HFFc6 (cell line): ENCODE data around the gene SOHLH2. TPM values are rescaled to one million over a fixed set of nuclear protein-coding genes. Genes with fewer than 3 reads are reported as not detected.

Experiments used
- DNase-seq: peaks from one replicate; pipeline ENCODE4 v3.0.0-alpha.2; 2018
- H3K27ac Mint-ChIP-seq: 2 replicates; pipeline ENCODE4 v1.8.0; 2020; ENCODE audit warnings: mild to moderate bottlenecking, mixed read lengths
- H3K27me3 Mint-ChIP-seq: 2 replicates; pipeline ENCODE4 v1.8.0; 2021; ENCODE audit warnings: mild to moderate bottlenecking, moderate library complexity, mixed read lengths; ENCODE audit not compliant: insufficient read depth
- H3K36me3 Mint-ChIP-seq: 2 replicates; pipeline ENCODE4 v1.8.0; 2021; ENCODE audit warnings: low read depth, mixed read lengths
- H3K4me1 Mint-ChIP-seq: 2 replicates; pipeline ENCODE4 v1.8.0; 2020; ENCODE audit warnings: low read depth, mixed read lengths
- H3K4me3 Mint-ChIP-seq: 2 replicates; pipeline ENCODE4 v1.8.0; 2020; ENCODE audit warnings: mild to moderate bottlenecking, moderate library complexity, mixed read lengths
- H3K9me3 Mint-ChIP-seq: 2 replicates; pipeline ENCODE4 v1.8.0; 2020; ENCODE audit warnings: mild to moderate bottlenecking, mixed read lengths
- total RNA-seq, 6 experiments: library from RNA; stranded (reverse); fragmentation: NEBNext Ultra II Directional; extraction: Animal tissue kit (Norgen Biotek cat#: 25700); gene quantifications; 2 replicates in 1 of 6; 3 replicates in 5 of 6; pipeline ENCODE4 v1.2.3, GENCODE V29; 2021
- TF ChIP-seq, protein P1 (sequence below): fragments of 200-600 bp; sonication (generic); IDR thresholded peaks from 2 replicates; pipeline ENCODE4 v1.5.0; 2021; ENCODE audit warnings: antibody characterized with exemption, mild to moderate bottlenecking

SOHLH2 gene
- total RNA-seq, 6 experiments from 2014 or later, result 0.18 to 0.43 (median 0.29) TPM; not detected in 1

- Mint-ChIP-seq H3K36me3 (no peaks in the 10 kb centered on the region), H3K4me1 (no peaks in the 10 kb centered on the region), H3K4me3 (no peak overlapping the region), H3K9me3 (peaks cover 13% of the 10 kb centered on the region), H3K27ac (no peak overlapping the region), H3K27me3 (no peaks in the 10 kb centered on the region)
- TF ChIP-seq, protein P1, sequence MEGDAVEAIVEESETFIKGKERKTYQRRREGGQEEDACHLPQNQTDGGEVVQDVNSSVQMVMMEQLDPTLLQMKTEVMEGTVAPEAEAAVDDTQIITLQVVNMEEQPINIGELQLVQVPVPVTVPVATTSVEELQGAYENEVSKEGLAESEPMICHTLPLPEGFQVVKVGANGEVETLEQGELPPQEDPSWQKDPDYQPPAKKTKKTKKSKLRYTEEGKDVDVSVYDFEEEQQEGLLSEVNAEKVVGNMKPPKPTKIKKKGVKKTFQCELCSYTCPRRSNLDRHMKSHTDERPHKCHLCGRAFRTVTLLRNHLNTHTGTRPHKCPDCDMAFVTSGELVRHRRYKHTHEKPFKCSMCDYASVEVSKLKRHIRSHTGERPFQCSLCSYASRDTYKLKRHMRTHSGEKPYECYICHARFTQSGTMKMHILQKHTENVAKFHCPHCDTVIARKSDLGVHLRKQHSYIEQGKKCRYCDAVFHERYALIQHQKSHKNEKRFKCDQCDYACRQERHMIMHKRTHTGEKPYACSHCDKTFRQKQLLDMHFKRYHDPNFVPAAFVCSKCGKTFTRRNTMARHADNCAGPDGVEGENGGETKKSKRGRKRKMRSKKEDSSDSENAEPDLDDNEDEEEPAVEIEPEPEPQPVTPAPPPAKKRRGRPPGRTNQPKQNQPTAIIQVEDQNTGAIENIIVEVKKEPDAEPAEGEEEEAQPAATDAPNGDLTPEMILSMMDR, result no peak
- no peak for DNase-seq
These were observed 71.6 kb downstream of the SOHLH2 start for GRCh38 chr13:36142735-36143134.

GRCh38 chr13:36135876-36136275 is 78.5 kb downstream of the SOHLH2 start:
- Mint-ChIP-seq H3K27me3 (peaks cover 4% of the 10 kb centered on the region), H3K9me3 (peaks cover 9% of the 10 kb centered on the region), H3K4me1 (no peaks in the 10 kb centered on the region), H3K4me3 (no peak overlapping the region), H3K36me3 (no peaks in the 10 kb centered on the region), H3K27ac (no peak overlapping the region)
- no peak for DNase-seq
- TF ChIP-seq, protein P1, result no peak

- Mint-ChIP-seq H3K9me3 (peaks cover 9% of the 10 kb centered on the region), H3K27ac (no peak overlapping the region), H3K27me3 (peaks cover 11% of the 10 kb centered on the region), H3K4me1 (no peaks in the 10 kb centered on the region), H3K4me3 (no peak overlapping the region), H3K36me3 (no peaks in the 10 kb centered on the region)
- no peak for DNase-seq
- TF ChIP-seq, protein P1, result no peak
These were observed 79.7 kb downstream of the SOHLH2 start for GRCh38 chr13:36134632-36135031.

GRCh38 chr13:36133950-36134626 is 80.3 kb downstream of the SOHLH2 start:
- Mint-ChIP-seq H3K27me3 (peaks cover 11% of the 10 kb centered on the region), H3K36me3 (no peaks in the 10 kb centered on the region), H3K4me1 (no peaks in the 10 kb centered on the region), H3K9me3 (peaks cover 9% of the 10 kb centered on the region), H3K4me3 (no peak overlapping the region), H3K27ac (no peak overlapping the region)
- DNase-seq, result no peak
- TF ChIP-seq, protein P1, result no peak

- Mint-ChIP-seq H3K27ac (no peak overlapping the region), H3K4me3 (no peak overlapping the region), H3K9me3 (peaks cover 6% of the 10 kb centered on the region), H3K27me3 (peaks cover 12% of the 10 kb centered on the region), H3K36me3 (no peaks in the 10 kb centered on the region), H3K4me1 (no peaks in the 10 kb centered on the region)
- DNase-seq, result no peak
- TF ChIP-seq, protein P1, result no peak
These were observed 82.0 kb downstream of the SOHLH2 start for GRCh38 chr13:36132376-36132775.
